ENCODE measurements around the gene MIER3.
"Not testable (repeated sequence)": the region's sequence is repeated elsewhere in the genome, so short reads cannot be mapped to it uniquely, and the experiment has no call there.

MIER3 gene

DNA sequence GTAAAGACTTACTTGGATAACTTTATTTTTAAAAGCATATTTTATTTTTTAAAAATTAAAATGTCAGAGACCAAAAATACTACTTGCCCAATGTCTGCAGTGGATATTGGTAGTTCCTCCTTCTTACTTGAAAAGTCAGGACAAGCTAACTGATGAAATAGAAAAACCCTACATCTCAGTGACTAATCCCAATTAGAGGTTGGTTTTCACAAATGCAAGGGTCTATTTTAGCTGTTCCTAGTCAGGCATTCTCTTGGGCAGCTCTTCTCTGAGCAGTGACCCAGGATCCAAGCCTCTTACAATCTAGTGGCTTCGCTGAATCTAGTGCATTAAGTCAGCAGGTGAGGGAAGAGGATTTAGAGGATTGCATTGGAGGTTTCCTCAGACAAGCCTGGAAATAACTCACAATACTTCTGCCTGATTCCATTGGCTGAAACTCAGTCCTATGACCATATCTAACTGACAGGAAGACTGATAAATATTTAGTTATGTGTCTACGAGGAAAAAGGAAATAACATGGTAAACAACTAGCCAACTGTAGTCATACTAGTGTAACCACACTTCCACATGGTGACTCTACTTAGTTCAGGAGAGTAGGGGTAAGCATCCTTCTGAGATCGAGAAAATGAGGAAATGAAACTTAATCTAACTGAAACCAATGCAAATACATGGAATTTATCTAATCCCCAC, 34.2 kb upstream of the MIER3 start:
- CTCF ChIA-PET = interaction anchor here (0.7 to 1.0 kb wide), 2 partner anchors 8 to 9 kb away, joined by 3 read pairs; no protein-coding TSS in a partner anchor
- POLR2A ChIA-PET = interaction anchor here (0.7 kb wide), 1 partner anchor 344 kb away, joined by 3 read pairs; no protein-coding TSS in a partner anchor
- 86% methylated on average over 1 of the region's 3 CpGs for WGBS (ENCODE audit: insufficient coverage)

DNA sequence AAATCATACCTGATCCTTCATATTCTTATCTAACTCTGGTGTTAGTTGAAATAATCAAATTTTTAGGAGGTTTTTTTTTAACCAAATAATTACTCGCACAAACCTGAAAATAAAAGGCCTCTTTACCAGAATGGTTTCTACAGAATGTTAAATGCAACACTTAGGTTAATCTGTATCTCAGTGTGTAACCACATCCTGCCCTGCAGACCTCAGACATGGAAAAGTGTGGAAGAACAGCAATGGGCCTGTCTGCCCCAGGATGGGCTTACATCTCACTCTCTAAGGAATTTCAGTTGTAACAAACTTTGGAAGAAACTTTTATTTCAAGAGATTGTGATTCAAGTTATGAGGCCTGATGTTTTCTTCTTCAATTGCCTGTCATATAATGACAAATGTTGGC, 32.5 kb upstream of the MIER3 start:
- no peak overlapping the region for H3K27ac ChIP-seq (ENCODE audit: insufficient read depth in 1 of 2, low read depth in 1 of 2, low read length in 2 of 2, poor library complexity in 1 of 2, severe bottlenecking in 2 of 2)
- peaks cover 3 to 14% (median 7%) of the 10 kb centered on the region in 4 experiments for H3K4me1 ChIP-seq (ENCODE audit: control extremely low read depth in 1 of 4, control insufficient read depth in 4 of 4, insufficient read depth in 4 of 4, low read length in 3 of 4)
- no peaks in the 10 kb centered on the region for H3K9me3 ChIP-seq (ENCODE audit: control extremely low read depth in 1 of 5, control insufficient read depth in 4 of 5, insufficient read depth in 2 of 5, low read depth in 1 of 5, low read length in 4 of 5)
- ChIA-PET CTCF (no interaction called here), POLR2A (no interaction called here)
- H3K27me3 ChIP-seq (replicated peaks in 2 of 5; ENCODE audit: control insufficient read depth in 4 of 5, insufficient read depth in 5 of 5, low read length in 4 of 5) = no peaks in the 10 kb centered on the region
- DNase-seq = peak in 2 of 3 donors; percentile 23 to 39
- H3K36me3 ChIP-seq (ENCODE audit: control insufficient read depth in 4 of 4, insufficient read depth in 4 of 4, low read length in 3 of 4) = no peaks in the 10 kb centered on the region
- no peak overlapping the region for H3K4me3 ChIP-seq (ENCODE audit: control insufficient read depth in 1 of 7, extremely low read depth in 1 of 7, insufficient read depth in 4 of 7, low read depth in 2 of 7, low read length in 6 of 7)
- no CpG with 5 or more reads among the region's 1 CpG for WGBS (ENCODE audit: insufficient coverage)

More for the DNA sequence above, 34.2 kb upstream of the MIER3 start:
- Histone ChIP-seq H3K4me3 (ENCODE audit: control insufficient read depth in 1 of 7, extremely low read depth in 1 of 7, insufficient read depth in 4 of 7, low read depth in 2 of 7, low read length in 6 of 7) (no peak overlapping the region), H3K4me1 (ENCODE audit: control extremely low read depth in 1 of 4, control insufficient read depth in 4 of 4, insufficient read depth in 4 of 4, low read length in 3 of 4) (peaks cover 3 to 14% (median 7%) of the 10 kb centered on the region in 4 experiments), H3K36me3 (ENCODE audit: control insufficient read depth in 4 of 4, insufficient read depth in 4 of 4, low read length in 3 of 4) (no peaks in the 10 kb centered on the region), H3K27ac (ENCODE audit: insufficient read depth in 1 of 2, low read depth in 1 of 2, low read length in 2 of 2, poor library complexity in 1 of 2, severe bottlenecking in 2 of 2) (no peak overlapping the region), H3K27me3 (replicated peaks in 2 of 5; ENCODE audit: control insufficient read depth in 4 of 5, insufficient read depth in 5 of 5, low read length in 4 of 5) (no peaks in the 10 kb centered on the region), H3K9me3 (ENCODE audit: control extremely low read depth in 1 of 5, control insufficient read depth in 4 of 5, insufficient read depth in 2 of 5, low read depth in 1 of 5, low read length in 4 of 5) (no peaks in the 10 kb centered on the region)
- peak in 2 of 3 donors; percentile 30 to 42 for DNase-seq

DNA sequence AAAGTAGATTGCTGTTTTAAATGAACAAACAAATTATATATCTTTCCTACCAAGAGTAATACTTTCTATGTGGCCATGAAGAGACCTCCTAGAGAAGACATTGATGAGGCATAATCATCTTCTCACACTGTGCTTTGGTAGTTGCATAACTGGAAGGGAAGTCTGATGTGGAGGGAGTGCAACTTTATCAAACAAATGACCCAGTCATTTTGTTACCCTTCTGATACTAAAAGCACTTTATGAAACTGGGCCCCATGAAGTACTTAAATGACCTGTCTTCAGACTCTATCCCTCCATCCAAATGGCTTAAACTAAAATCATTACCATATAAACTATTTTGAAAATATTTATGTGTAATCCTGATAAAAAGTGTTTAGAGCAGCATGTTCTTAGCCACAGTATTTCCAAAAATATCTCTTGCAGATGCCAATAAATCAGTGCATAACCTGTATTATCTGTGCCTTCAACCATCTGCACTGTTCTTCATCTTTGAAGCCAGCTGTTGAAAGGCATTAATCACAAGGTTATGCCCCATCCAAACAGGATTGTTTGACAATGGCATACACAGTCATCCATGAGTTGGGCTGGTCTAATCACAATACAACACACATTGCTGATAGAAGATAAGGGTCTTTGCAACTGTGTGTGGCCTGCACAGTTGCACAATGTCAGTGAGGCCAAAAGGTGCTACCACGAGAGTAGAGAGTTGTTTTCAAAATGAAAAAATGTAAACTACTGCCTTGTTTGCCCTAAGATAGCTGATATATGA, 31.9 kb upstream of the MIER3 start:
- Histone ChIP-seq H3K4me3 (ENCODE audit: control insufficient read depth in 1 of 7, extremely low read depth in 1 of 7, insufficient read depth in 4 of 7, low read depth in 2 of 7, low read length in 6 of 7) (no peak overlapping the region), H3K36me3 (ENCODE audit: control insufficient read depth in 4 of 4, insufficient read depth in 4 of 4, low read length in 3 of 4) (no peaks in the 10 kb centered on the region), H3K9me3 (ENCODE audit: control extremely low read depth in 1 of 5, control insufficient read depth in 4 of 5, insufficient read depth in 2 of 5, low read depth in 1 of 5, low read length in 4 of 5) (no peaks in the 10 kb centered on the region), H3K27me3 (replicated peaks in 2 of 5; ENCODE audit: control insufficient read depth in 4 of 5, insufficient read depth in 5 of 5, low read length in 4 of 5) (no peaks in the 10 kb centered on the region), H3K27ac (ENCODE audit: insufficient read depth in 1 of 2, low read depth in 1 of 2, low read length in 2 of 2, poor library complexity in 1 of 2, severe bottlenecking in 2 of 2) (no peak overlapping the region), H3K4me1 (ENCODE audit: control extremely low read depth in 1 of 4, control insufficient read depth in 4 of 4, insufficient read depth in 4 of 4, low read length in 3 of 4) (peaks cover 3 to 14% (median 7%) of the 10 kb centered on the region in 4 experiments)
- 0% methylated on average over 1 of the region's 1 CpG for WGBS (ENCODE audit: insufficient coverage)
- ChIA-PET CTCF (no interaction called here), POLR2A (no interaction called here)
- peak in 2 of 3 donors; percentile 61 to 80 for DNase-seq

DNA sequence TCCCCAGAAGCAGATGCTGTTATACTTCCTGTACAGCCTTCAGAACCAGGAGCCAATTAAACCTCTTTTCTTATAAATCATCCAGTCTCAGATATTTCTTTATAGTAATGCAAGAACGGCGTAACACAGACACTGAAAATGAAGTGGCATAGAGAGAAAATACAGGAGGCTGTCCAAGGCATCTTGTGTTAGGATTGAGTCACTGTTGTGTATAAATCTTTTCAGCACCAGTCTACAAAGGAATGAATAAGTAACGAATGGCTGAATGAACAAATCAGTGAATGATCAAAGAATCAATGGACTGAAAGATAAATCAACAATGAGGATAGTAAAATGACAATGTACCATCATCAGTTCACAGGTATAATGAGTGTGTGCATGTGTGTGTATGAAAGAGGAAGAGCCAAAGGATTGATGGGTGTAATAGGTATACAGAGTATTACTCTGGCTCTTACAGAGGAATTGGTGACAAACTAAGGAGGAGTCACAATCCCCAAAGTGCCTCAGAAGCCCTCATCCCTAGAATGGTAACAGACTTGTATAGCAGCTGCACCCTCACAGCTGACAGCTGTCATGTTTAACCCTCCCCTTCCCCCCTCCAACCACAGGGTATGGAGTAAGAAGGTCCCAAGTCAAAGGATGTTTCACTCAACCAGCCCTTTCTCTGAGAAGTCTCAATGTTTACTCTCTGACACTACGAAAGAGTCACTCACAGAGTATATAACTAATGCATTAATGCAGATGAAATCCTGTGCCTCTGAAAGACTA, 29.8 kb upstream of the MIER3 start:
- DNase-seq = no peak
- Histone ChIP-seq H3K27ac (ENCODE audit: insufficient read depth in 1 of 2, low read depth in 1 of 2, low read length in 2 of 2, poor library complexity in 1 of 2, severe bottlenecking in 2 of 2) (no peak overlapping the region), H3K9me3 (ENCODE audit: control extremely low read depth in 1 of 5, control insufficient read depth in 4 of 5, insufficient read depth in 2 of 5, low read depth in 1 of 5, low read length in 4 of 5) (no peaks in the 10 kb centered on the region), H3K36me3 (ENCODE audit: control insufficient read depth in 4 of 4, insufficient read depth in 4 of 4, low read length in 3 of 4) (no peaks in the 10 kb centered on the region), H3K4me3 (ENCODE audit: control insufficient read depth in 1 of 7, extremely low read depth in 1 of 7, insufficient read depth in 4 of 7, low read depth in 2 of 7, low read length in 6 of 7) (no peak overlapping the region), H3K27me3 (replicated peaks in 2 of 5; ENCODE audit: control insufficient read depth in 4 of 5, insufficient read depth in 5 of 5, low read length in 4 of 5) (no peaks in the 10 kb centered on the region), H3K4me1 (ENCODE audit: control extremely low read depth in 1 of 4, control insufficient read depth in 4 of 4, insufficient read depth in 4 of 4, low read length in 3 of 4) (peaks cover 3 to 14% (median 7%) of the 10 kb centered on the region in 4 experiments)
- no CpG with 5 or more reads among the region's 4 CpGs for WGBS (ENCODE audit: insufficient coverage)
- POLR2A ChIA-PET = no interaction called here
- CTCF ChIA-PET = no interaction called here

DNA sequence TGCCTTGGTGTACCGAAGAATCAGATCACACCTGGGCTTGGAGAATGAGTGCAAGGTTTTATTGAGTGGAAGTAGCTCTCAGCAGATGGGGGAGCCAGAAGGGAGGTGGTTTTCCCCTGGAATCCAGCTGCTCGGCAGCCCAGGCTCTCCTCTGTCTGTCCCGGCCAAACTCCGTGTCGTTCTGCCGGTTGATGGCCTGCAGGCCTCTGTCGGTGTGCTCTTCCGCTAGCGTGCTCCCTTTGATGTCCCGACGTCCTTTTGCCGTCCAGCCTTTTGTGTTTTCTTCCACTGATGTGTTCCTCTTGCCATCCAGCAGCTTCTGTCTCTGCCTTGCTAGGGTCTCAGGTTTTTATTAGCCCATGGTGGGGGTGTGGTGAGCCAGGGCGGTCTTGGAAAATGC, 28.0 kb upstream of the MIER3 start:
- ChIA-PET POLR2A (no interaction called here), CTCF (no interaction called here)
- 95% methylated on average over 8 of the region's 13 CpGs for WGBS (ENCODE audit: insufficient coverage)

DNA sequence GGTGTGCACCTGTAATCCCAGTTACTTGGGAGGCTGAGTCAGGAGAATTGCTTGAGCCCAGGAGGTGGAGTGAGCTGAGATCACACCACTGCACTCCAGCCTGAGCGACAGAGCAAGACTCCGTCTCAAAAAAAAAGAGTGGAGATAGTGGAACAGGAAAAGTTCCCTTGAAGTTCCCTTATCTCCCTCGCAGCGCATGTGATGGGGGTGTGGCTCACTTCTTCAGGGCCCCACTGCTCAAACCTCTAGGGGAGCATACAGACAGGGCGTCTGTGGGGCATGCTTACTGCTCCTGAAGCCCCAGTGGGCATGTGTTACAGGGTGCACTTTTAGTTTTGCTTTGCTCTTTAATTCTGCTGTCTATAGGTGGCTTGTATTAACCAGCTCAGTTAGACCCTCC, 27.6 kb upstream of the MIER3 start:
- POLR2A ChIA-PET; H3K4me1 ChIP-seq (ENCODE audit: control extremely low read depth in 1 of 4, control insufficient read depth in 4 of 4, insufficient read depth in 4 of 4, low read length in 3 of 4); H3K36me3 ChIP-seq (ENCODE audit: control insufficient read depth in 4 of 4, insufficient read depth in 4 of 4, low read length in 3 of 4); H3K27ac ChIP-seq (ENCODE audit: insufficient read depth in 1 of 2, low read depth in 1 of 2, low read length in 2 of 2, poor library complexity in 1 of 2, severe bottlenecking in 2 of 2); CTCF ChIA-PET; H3K9me3 ChIP-seq (ENCODE audit: control extremely low read depth in 1 of 5, control insufficient read depth in 4 of 5, insufficient read depth in 2 of 5, low read depth in 1 of 5, low read length in 4 of 5); H3K4me3 ChIP-seq (ENCODE audit: control insufficient read depth in 1 of 7, extremely low read depth in 1 of 7, insufficient read depth in 4 of 7, low read depth in 2 of 7, low read length in 6 of 7); H3K27me3 ChIP-seq (replicated peaks in 2 of 5; ENCODE audit: control insufficient read depth in 4 of 5, insufficient read depth in 5 of 5, low read length in 4 of 5): not testable (repeated sequence)
- WGBS (ENCODE audit: insufficient coverage) = no CpG with 5 or more reads among the region's 5 CpGs
- DNase-seq = peak in 1 of 3 donors; percentile 16

More for the DNA sequence above, 28.0 kb upstream of the MIER3 start:
- Histone ChIP-seq H3K9me3 (ENCODE audit: control extremely low read depth in 1 of 5, control insufficient read depth in 4 of 5, insufficient read depth in 2 of 5, low read depth in 1 of 5, low read length in 4 of 5) (no peaks in the 10 kb centered on the region), H3K4me1 (ENCODE audit: control extremely low read depth in 1 of 4, control insufficient read depth in 4 of 4, insufficient read depth in 4 of 4, low read length in 3 of 4) (peaks cover 3 to 11% (median 4%) of the 10 kb centered on the region in 4 experiments), H3K27ac (ENCODE audit: insufficient read depth in 1 of 2, low read depth in 1 of 2, low read length in 2 of 2, poor library complexity in 1 of 2, severe bottlenecking in 2 of 2) (no peak overlapping the region), H3K27me3 (replicated peaks in 2 of 5; ENCODE audit: control insufficient read depth in 4 of 5, insufficient read depth in 5 of 5, low read length in 4 of 5) (no peaks in the 10 kb centered on the region), H3K36me3 (ENCODE audit: control insufficient read depth in 4 of 4, insufficient read depth in 4 of 4, low read length in 3 of 4) (no peaks in the 10 kb centered on the region), H3K4me3 (ENCODE audit: control insufficient read depth in 1 of 7, extremely low read depth in 1 of 7, insufficient read depth in 4 of 7, low read depth in 2 of 7, low read length in 6 of 7) (no peak overlapping the region)
- DNase-seq = no peak

Measured in common myeloid progenitor, CD34-positive (primary cell).